H54 (cell line): ENCODE data around the gene CD38.
"Not testable (repeated sequence)": the region's sequence is repeated elsewhere in the genome, so short reads cannot be mapped to it uniquely, and the experiment has no call there.

Experiments
- DNase-seq: peaks from one replicate; pipeline ENCODE4 v3.0.0; 2011; ENCODE audit warnings: low spot score, mixed read lengths; ENCODE audit not compliant: insufficient read length
- FAIRE-seq: peaks from 3 replicates; lab custom pipeline; 2011; peaks lifted over from hg19 to GRCh38; lab: Jason Lieb, UNC
- POLR2A ChIP-seq: IDR thresholded peaks from 2 replicates; pipeline ENCODE4 v1.6.1; 2011; ENCODE audit warnings: low read depth, mild to moderate bottlenecking, low read length

The CD38 gene

GRCh38 chr4:15848191-15848842 lies 70.2 kb downstream of the CD38 start:
- FAIRE-seq (no peak), DNase-seq (no peak)
- TF ChIP-seq POLR2A: no peak

- FAIRE-seq: no peak
- TF ChIP-seq POLR2A: no peak
- no peak for DNase-seq
Observed at GRCh38 chr4:15851969-15852368, 73.8 kb downstream of the CD38 start.

GRCh38 chr4:15852524-15852923 lies 74.4 kb downstream of the CD38 start:
- no peak for DNase-seq
- TF ChIP-seq POLR2A: no peak
- no peak for FAIRE-seq

GRCh38 chr4:15853345-15853744 lies 75.2 kb downstream of the CD38 start:
- no peak for TF ChIP-seq POLR2A
- DNase-seq: no peak
- FAIRE-seq: no peak

GRCh38 chr4:15855804-15856475 lies 77.8 kb downstream of the CD38 start:
- FAIRE-seq (no peak), DNase-seq (no peak)
- TF ChIP-seq POLR2A: no peak

- not testable (repeated sequence) for DNase-seq, FAIRE-seq
Observed at GRCh38 chr4:15861198-15861597, 83.1 kb downstream of the CD38 start.

- DNase-seq (no peak), FAIRE-seq (no peak)
- no peak for TF ChIP-seq POLR2A
Observed at GRCh38 chr4:15864651-15865566, 86.8 kb downstream of the CD38 start.

GRCh38 chr4:15868111-15868510 lies 90.0 kb downstream of the CD38 start:
- no peak for DNase-seq
- TF ChIP-seq POLR2A: no peak
- no peak for FAIRE-seq

GRCh38 chr4:15868826-15869413 lies 90.8 kb downstream of the CD38 start:
- TF ChIP-seq POLR2A: no peak
- FAIRE-seq (no peak), DNase-seq (no peak)

GRCh38 chr4:15870079-15870478 lies 92.0 kb downstream of the CD38 start:
- DNase-seq: no peak
- TF ChIP-seq POLR2A: no peak
- FAIRE-seq: no peak

GRCh38 chr4:15870921-15871664 lies 93.0 kb downstream of the CD38 start:
- TF ChIP-seq POLR2A: no peak
- FAIRE-seq (no peak), DNase-seq (no peak)

- FAIRE-seq: no peak
- TF ChIP-seq POLR2A: no peak
- no peak for DNase-seq
Observed at GRCh38 chr4:15873117-15873516, 95.0 kb downstream of the CD38 start.

- FAIRE-seq (no peak), DNase-seq (no peak)
- TF ChIP-seq POLR2A: no peak
Observed at GRCh38 chr4:15874671-15875070, 96.5 kb downstream of the CD38 start.
